ENCODE results near the gene IGF1. TPM values are rescaled to one million over a fixed set of nuclear protein-coding genes. Genes with fewer than 3 reads are reported as not detected.
A peak's percentile ranks its signal among the peaks of the same experiment; 100 is the strongest.

Gene IGF1
- total RNA-seq, 6 experiments from 2014 or later, result 0.34 to 0.81 (median 0.51) TPM; not detected in 2

DNA sequence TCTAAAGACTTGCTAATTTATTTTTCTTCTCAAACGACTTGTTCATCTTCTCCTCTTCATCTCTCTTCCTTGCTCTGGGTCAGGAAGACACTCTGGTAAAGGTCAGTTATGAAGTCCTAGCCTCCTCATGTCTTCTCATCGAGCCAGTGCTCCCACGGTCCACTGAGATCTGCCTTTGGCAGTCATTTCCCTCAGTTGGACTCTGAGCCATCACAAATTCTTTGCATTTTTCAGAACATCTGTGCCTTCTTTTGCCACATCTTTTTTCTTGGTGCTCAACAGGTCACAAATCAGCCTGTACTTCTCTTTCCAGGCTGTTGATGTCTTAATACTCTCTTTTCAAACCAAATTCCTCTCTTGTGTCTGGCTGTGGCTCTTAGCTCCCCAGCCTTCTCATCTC lies 49.7 kb downstream of the IGF1 start:
- H3K4me1 Mint-ChIP-seq (ENCODE audit: low read depth), result peaks cover 48% of the 10 kb centered on the region
- H3K4me3 Mint-ChIP-seq, result no peak overlapping the region
- H3K27me3 Mint-ChIP-seq (ENCODE audit: insufficient read depth), result no peaks in the 10 kb centered on the region; the same call in 1 of the 2 replicates
- TF ChIP-seq, protein P1, sequence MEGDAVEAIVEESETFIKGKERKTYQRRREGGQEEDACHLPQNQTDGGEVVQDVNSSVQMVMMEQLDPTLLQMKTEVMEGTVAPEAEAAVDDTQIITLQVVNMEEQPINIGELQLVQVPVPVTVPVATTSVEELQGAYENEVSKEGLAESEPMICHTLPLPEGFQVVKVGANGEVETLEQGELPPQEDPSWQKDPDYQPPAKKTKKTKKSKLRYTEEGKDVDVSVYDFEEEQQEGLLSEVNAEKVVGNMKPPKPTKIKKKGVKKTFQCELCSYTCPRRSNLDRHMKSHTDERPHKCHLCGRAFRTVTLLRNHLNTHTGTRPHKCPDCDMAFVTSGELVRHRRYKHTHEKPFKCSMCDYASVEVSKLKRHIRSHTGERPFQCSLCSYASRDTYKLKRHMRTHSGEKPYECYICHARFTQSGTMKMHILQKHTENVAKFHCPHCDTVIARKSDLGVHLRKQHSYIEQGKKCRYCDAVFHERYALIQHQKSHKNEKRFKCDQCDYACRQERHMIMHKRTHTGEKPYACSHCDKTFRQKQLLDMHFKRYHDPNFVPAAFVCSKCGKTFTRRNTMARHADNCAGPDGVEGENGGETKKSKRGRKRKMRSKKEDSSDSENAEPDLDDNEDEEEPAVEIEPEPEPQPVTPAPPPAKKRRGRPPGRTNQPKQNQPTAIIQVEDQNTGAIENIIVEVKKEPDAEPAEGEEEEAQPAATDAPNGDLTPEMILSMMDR (IDR thresholded peaks at IDR 0.05), result no peak
- DNase-seq, result no peak
- no peaks in the 10 kb centered on the region for H3K9me3 Mint-ChIP-seq
- peak overlapping the region; percentile 17 for H3K27ac Mint-ChIP-seq
- no peaks in the 10 kb centered on the region for H3K36me3 Mint-ChIP-seq (ENCODE audit: low read depth)

DNA sequence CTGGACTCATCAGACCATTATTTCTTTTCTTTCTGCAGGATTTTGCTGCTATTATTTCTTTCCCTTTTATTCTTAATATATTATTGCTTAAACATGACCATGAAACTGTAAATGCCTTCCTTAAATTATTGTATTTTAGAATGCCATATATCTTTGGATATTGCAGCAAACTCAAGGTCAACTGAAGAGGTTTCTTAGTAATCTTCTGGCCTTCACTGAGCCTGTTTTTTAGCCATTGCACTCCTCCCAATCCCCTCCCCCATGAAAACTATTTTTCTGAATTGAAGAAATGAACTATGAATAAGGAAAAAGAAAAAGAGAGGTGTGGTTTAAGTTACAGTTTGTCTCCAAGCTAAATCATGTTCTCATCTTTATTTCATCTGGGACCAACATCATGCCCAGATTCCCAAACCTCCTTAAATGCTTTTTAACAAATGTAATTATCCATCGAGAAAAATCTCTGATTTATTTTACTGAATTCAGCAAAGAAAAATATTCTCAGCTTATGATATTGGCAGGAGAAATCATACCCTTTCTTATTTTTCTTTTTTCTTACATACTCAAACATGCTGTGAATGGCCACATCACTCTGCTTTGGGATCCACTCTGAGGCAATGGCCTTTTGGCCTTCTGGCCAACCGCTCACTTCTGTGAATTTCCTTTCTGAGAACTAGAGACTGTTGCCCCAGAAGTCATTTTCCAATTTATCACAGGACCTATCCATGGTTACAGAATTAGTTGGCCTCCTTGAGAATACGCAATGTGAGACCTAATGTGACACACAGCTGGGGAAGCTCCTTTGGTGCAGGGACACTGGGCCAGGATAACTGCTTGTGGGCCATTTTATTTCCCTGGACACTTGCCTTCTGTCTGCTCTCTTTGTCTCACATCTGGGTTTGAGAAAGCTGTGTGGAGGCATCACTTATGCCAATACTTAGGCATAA lies 50.9 kb downstream of the IGF1 start:
- TF ChIP-seq, protein P1 (IDR thresholded peaks at IDR 0.05), result no peak
- Mint-ChIP-seq H3K4me1 (ENCODE audit: low read depth) (peaks cover 48% of the 10 kb centered on the region), H3K36me3 (ENCODE audit: low read depth) (no peaks in the 10 kb centered on the region), H3K9me3 (no peaks in the 10 kb centered on the region), H3K27ac (no peak overlapping the region), H3K27me3 (ENCODE audit: insufficient read depth) (no peaks in the 10 kb centered on the region; the same call in 1 of the 2 replicates), H3K4me3 (no peak overlapping the region)
- no peak for DNase-seq

DNA sequence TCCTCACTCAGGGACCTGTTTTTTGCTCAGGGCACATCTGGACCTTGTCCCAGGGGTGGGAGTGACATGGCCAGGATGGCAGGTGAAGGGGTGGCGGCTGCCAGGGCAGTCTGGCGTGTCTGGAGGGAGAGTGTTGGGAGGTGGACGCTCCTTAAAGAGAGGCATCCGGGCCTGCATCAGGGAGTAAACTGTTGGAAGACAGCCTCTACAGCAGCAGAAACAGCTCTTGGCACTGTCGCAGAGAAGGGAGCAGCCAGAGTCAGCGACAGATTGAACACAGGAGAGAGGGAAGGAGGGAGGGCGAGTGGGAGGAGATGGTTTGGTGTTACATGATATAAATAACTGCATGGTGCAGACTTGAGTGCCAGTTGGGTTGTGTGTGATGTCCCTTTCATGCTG lies 52.8 kb downstream of the IGF1 start:
- Mint-ChIP-seq H3K27ac (no peak overlapping the region; the same call in 1 of the 2 replicates), H3K4me1 (ENCODE audit: low read depth) (peaks cover 39% of the 10 kb centered on the region), H3K36me3 (ENCODE audit: low read depth) (no peaks in the 10 kb centered on the region), H3K9me3 (no peaks in the 10 kb centered on the region), H3K4me3 (peak overlapping the region; percentile 54; the same call in 1 of the 2 replicates), H3K27me3 (ENCODE audit: insufficient read depth) (no peaks in the 10 kb centered on the region; the same call in 1 of the 2 replicates)
- no peak for DNase-seq
- TF ChIP-seq, protein P1 (IDR thresholded peaks at IDR 0.05), result no peak

DNA sequence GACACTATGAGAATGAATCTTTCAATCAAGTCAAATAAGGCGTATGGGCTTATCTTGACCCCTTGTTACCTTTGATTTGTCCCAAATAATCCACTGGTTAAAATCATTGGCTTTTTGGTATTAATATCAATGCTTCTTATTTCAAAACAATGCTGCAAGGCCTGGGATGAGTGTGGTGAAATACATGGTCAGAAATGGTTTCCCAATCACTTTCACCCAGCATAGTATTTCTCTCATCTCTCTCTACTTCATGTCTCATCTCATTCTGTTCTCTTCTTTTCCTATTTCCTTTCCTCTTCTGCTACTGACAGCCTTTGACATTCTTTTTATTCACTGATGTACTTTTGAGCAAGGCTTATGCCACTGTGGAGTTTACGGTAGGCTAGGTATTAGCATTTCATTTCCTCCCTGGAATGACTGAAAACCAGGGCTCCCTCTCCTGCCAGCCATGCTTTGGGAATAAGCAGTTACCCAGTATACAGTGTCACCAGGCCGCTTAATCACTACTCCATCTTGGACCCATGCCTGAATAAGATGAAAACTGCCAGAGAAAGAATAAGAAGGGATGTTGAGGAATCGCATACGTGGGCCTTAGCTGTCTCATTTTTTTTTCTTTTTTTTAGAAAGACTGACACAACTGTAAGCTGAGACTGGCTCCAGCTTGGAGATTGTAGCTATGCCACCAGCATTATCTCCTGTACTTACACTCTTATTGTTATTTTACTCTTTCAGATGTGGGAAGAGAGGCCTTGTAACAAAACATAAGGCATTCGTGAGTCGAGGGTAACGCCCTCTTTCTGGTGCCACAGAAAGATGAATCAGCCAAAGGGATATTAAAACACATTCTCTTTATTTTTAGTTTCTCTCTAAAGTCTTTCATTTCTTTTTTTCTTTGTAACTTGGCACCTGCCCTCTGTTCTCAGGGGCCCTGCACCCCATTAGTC lies 53.5 kb downstream of the IGF1 start:
- Mint-ChIP-seq H3K27me3 (ENCODE audit: insufficient read depth) (no peaks in the 10 kb centered on the region; the same call in 1 of the 2 replicates), H3K27ac (no peak overlapping the region; the same call in 1 of the 2 replicates), H3K9me3 (no peaks in the 10 kb centered on the region), H3K36me3 (ENCODE audit: low read depth) (no peaks in the 10 kb centered on the region), H3K4me3 (peak overlapping the region; percentile 54; the same call in 1 of the 2 replicates), H3K4me1 (ENCODE audit: low read depth) (peaks cover 39% of the 10 kb centered on the region)
- TF ChIP-seq, protein P1 (IDR thresholded peaks at IDR 0.05), result no peak
- no peak for DNase-seq

Data from HFFc6 (cell line).